Suprapubic skin (tissue), 4 donors: Measurements from ENCODE around the gene DIO2.

Source experiments
- CTCF ChIP-seq, 2 donors: fragments of 200-600 bp in 1 of 2; fragments of 450-650 bp in 1 of 2; sonication (generic) in 1 of 2; IDR thresholded peaks; one replicate each; pipeline ENCODE4 v1.5.1; 2016 to 2019; ENCODE audit warnings: antibody characterized with exemption in 2 of 2, mild to moderate bottlenecking in 1 of 2, moderate library complexity in 1 of 2
- POLR2A ChIP-seq, 2 donors: fragments of 450-650 bp; IDR thresholded peaks; one replicate each; pipeline ENCODE4 v1.6.1; 2017; ENCODE audit warnings: antibody characterized with exemption in 2 of 2, mild to moderate bottlenecking in 2 of 2, moderate library complexity in 2 of 2
- POLR2AphosphoS5 ChIP-seq, 3 donors: sonication (generic); formaldehyde crosslinking; IDR thresholded peaks; one replicate each; pipeline ENCODE4 v1.6.1; 2017; ENCODE audit warnings: antibody characterized with exemption in 3 of 3

GRCh38 chr14:80208461-80208860, 2.8 kb downstream of the DIO2 start:
- TF ChIP-seq POLR2AphosphoS5 (IDR thresholded peaks at IDR 0.05) (no peak), POLR2A (IDR thresholded peaks at IDR 0.05) (no peak), CTCF (IDR thresholded peaks at IDR 0.05) (no peak)
